Fibroblast of mammary gland (primary cell): Measurements from ENCODE around the gene NAPB.

Source experiments
- DNase-seq: peaks from one replicate; pipeline ENCODE4 v3.0.0-alpha.2; 2010; ENCODE audit warnings: low read depth
- H3K4me3 ChIP-seq: 2 replicates; pipeline ENCODE4 v1.5.1; 2011; ENCODE audit warnings: low read depth, mild to moderate bottlenecking, low read length, moderate library complexity; ENCODE audit not compliant: control insufficient read depth
- CTCF ChIP-seq: conservative IDR thresholded peaks from 2 replicates; pipeline ENCODE4 v1.5.1; 2011; ENCODE audit warnings: low read depth, low read length, inconsistent platforms; ENCODE audit not compliant: control insufficient read depth, insufficient read depth

The NAPB gene

DNA sequence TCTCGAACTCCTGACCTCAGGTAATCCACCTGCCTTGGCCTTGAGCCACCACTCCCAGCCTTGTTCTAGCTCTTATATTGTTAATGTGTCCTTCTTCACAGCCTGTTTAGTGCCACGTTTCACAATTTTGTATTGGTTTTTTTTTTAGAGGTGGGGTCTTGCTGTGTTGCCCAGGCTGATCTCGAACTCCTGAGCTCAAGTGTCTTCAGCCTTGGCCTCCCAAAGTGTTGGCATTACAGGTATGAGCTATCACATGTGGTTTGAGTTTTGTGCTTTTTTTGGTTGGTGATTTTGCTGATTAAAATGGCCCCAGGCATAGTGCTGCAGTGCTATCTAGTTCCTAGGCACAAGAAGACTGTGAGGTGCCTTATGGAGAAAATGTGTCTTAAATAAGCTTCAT lies 12.3 kb upstream of the NAPB start:
- no peak overlapping the region for H3K4me3 ChIP-seq
- TF ChIP-seq CTCF: no peak
- no peak for DNase-seq

- H3K4me3 ChIP-seq: no peak overlapping the region
- no peak for TF ChIP-seq CTCF
Measured at GRCh38 chr20:23425129-23425528, 3.8 kb upstream of the NAPB start.

GRCh38 chr20:23419995-23420901 lies 1.0 kb downstream of the NAPB start:
- peak overlapping the region; percentile 85 for H3K4me3 ChIP-seq
- TF ChIP-seq CTCF: no peak
- DNase-seq: peak; percentile 76

More at GRCh38 chr20:23425129-23425528, 3.8 kb upstream of the NAPB start:
- no peak for DNase-seq

- TF ChIP-seq CTCF: no peak
- H3K4me3 ChIP-seq: peak overlapping the region; percentile 85
- no peak for DNase-seq
Measured at GRCh38 chr20:23419657-23419994, 1.7 kb downstream of the NAPB start.

DNA sequence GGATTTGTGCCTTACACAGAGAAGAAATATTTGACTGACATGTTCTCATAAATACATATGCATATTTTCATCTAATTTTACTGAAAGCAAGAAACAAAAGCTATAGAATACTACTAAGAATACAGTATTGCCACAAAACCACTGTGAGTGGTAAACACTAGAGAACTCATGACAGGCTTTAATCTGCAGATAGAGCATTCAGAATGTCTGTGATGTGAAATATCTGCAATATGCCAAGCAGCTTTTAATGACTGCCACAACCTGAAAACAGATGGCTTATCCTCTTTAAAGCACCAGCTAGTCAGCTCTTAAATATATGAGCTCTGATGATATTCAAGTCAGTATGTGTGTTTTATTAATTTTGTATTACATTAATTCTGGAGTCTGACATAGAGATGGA lies 3.4 kb downstream of the NAPB start:
- no peak for TF ChIP-seq CTCF
- no peak for DNase-seq
- no peak overlapping the region for H3K4me3 ChIP-seq

- DNase-seq: peak; percentile 27
- no peak for TF ChIP-seq CTCF
Measured at GRCh38 chr20:23415959-23416583, 5.2 kb downstream of the NAPB start.

DNA sequence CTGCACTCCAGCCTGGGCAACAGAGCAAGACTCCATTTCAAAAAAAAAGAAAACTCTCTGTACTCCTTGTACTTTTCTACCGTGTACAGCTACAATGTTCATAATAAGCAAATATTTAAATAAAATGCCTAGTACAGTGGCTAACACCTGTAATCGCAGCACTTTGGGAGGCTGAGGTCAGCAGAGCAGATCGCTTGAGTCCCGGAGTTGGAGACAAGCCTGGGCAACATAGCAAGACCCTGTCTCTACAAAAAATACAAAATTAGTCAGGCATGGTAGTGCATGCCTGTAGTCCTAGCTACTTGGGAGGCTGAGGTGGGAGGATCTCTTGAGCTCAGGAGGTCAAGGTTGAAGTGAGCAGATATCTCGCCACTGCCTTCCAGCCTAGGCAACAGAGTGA lies 5.7 kb downstream of the NAPB start:
- no peak for TF ChIP-seq CTCF
- DNase-seq: no peak
- no peak overlapping the region for H3K4me3 ChIP-seq

More at GRCh38 chr20:23415959-23416583, 5.2 kb downstream of the NAPB start:
- no peak overlapping the region for H3K4me3 ChIP-seq
